Neural progenitor cell (in vitro differentiated cells): ENCODE data around the gene ITGA11.

Experiments used
- CTCF ChIP-seq: fragments of 200-600 bp; sonication (generic); IDR thresholded peaks from 2 replicates; pipeline ENCODE4 v1.5.1; 2017; ENCODE audit warnings: antibody characterized with exemption, mild to moderate bottlenecking
- EZH2 ChIP-seq: fragments of 200-600 bp; sonication (generic); IDR thresholded peaks from 2 replicates; pipeline ENCODE4 v1.6.1; 2017; ENCODE audit warnings: antibody characterized with exemption, mild to moderate bottlenecking, moderate library complexity
- EZH2phosphoT487 ChIP-seq: fragments of 200-600 bp; sonication (generic); IDR thresholded peaks from 2 replicates; pipeline ENCODE4 v1.6.1; 2017; ENCODE audit warnings: antibody characterized with exemption

- TF ChIP-seq CTCF, result no peak
- no peak for TF ChIP-seq EZH2
- TF ChIP-seq EZH2phosphoT487, result no peak
Observed at GRCh38 chr15:68335251-68335650, 96.7 kb downstream of the ITGA11 start.
